MV-4-11 (cell line): Measurements from ENCODE around the gene TCFL5.
"Not testable (repeated sequence)": the region's sequence is repeated elsewhere in the genome, so short reads cannot be mapped to it uniquely, and the experiment has no call there.

Source experiments
- DNase-seq: peaks from one replicate; lab custom pipeline; 2025; lab: John Stamatoyannopoulos, UW

The TCFL5 gene

DNA sequence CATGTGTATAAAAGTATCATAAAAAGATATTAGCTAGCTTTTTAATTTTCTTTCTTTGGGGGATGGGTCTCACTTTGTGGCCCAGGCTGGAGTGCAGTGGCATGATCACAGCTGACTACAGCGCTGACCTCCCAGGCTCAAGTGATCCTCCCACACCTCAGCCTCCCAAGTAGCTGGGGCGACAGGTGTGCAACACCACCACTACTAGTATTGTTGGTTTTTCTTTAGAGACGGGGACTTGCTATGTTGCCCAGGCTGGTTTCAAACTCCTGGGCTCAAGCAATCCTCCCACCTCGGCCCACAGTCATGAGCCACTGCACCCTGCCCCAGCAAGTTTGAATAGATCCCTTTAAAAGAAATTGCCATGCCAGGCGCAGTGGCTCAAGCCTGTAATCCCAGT lies 6.5 kb downstream of the TCFL5 start:
- DNase-seq, result no peak

DNA sequence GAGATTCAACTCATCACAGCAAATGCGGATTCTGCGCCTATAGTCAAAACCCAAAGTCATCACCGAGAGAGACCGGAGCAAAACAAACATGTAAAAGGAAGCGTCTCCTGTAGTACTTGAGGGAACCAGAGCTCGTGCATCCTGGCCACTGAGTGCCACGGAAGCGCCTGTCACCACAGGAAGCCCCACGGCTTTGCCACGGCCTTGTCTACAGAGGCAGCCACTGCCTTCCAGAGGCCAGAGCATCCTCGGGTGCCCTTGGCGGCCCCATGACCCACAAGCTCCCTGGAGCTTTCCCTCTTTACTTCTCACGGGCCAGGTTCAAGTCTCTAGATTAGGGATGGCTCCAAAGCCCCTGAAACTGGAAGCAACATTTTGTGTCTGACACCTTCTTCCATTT lies 7.5 kb downstream of the TCFL5 start:
- DNase-seq, result no peak

DNA sequence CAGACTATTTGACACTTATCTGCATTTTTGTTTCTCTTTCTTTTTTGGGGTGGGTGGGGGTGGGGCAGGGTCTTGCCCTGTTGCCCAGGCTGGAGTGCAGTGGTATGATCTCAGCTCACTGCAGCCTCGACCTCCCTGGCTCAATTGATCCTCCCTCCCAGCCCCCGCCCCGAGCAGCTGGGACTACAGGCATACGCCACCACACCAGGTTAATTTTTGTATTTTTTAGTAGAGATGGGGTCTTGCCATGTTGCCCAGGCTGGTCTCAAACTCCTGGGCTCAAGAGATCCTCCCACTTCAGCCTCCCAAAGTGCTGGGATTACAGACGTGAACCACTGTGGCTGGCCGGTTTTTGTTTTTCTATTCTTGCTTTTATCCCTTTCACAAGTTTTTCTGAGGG lies 8.3 kb downstream of the TCFL5 start:
- DNase-seq, result not testable (repeated sequence)

DNA sequence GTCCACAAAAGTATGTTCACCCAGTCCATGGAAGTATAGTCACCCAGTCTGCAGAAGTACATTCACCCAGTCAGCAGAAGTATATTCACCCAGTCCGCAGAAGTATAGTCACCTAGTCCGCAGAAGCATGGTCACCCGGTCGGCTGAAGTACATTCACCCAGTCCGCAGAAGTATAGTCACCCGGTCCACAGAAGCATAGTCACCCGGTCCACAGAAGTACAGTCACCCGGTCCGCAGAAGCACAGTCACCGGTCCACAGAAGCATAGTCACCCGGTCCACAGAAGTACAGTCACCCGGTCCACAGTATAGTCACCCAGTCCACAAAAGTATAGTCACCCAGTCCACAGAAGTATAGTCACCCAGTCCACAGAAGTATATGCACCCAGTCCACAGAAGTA lies 8.8 kb downstream of the TCFL5 start:
- no peak for DNase-seq

DNA sequence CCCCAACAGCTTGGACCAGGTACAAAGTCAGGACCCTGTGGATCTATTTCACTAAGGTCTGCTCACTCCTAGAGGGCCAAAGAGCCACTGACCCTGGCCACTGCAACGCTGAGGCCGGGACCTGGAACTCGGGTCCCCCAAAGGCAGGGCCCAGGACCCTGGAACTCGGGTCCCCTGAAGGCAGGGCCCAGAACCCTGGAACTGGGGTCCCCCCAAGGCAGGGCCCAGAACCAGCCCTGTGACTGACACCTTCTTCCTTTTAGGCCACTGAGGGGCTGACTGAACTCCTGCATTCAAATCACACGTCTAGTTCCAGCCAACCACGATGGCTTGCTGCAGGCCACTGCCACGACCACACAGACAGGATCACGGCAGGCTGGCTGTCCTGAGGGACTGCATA lies 9.4 kb downstream of the TCFL5 start:
- DNase-seq, result no peak

DNA sequence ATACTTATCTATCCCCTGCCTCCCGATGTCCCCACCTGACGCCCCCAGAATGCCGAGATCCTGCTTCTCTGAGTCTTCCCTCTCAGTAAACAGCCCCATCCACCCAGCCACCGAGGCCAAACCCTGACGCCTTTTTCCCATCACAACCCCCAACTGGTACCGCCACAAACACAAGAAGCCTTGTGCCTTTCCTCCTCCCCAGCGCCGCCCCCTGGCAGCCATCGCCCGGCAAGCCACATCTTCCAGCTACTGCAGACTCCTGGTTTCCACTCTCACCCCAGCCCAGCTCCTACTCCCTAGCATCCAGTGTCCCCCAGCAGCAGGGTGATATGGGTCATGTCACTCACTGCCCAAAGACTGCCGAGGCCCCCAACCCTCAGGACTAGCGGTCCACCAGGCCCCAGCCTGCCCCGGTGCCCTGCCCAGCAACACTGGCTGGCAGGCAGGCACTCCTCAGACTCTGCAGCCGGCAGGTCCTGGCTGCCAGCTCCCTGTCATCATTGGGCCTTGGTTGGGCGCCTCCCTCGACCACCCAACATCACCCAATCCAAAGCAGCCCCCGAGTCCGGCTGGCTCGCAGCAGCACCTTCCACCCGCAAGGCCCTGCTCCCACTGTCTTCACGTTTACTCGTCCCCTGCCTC lies 11.2 kb downstream of the TCFL5 start:
- DNase-seq, result no peak

DNA sequence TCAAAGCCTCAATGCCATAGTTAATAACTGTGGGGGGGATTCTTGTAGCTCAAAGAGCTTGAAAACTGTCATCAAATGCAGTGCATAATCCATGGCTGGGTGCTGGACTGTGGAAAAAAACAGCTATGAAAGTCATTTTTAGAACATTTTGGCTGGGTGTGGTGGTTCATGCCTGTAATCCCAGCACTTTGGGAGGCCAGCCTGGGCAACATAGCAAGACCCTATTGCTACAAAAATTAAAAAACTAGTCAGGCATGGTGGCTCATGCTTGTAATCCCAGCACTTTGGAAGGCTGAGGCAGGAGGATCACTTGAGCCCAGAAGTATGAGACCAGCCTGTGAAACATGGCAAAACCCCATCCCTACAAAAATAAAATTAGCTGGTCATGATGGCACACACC lies 12.2 kb downstream of the TCFL5 start:
- DNase-seq, result no peak

DNA sequence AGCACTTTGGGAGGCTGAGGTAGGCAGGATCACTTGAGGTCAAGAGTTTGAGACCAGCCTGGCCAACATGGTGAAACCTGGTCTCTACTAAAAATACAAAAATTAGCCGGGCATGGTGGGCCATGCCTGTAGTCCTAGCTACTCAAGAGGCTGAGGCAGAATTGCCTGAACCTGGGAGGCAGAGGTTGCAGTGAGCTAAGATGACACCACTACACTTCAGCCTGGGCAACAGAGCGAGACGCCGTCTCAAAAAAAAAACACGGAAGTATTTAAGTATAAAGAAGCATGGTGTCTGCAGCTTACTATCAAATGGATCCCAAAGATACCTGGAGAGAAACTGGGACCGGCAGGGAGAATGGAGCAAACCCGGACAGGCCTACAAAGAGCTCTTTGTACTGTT lies 12.7 kb downstream of the TCFL5 start:
- DNase-seq, result not testable (repeated sequence)

DNA sequence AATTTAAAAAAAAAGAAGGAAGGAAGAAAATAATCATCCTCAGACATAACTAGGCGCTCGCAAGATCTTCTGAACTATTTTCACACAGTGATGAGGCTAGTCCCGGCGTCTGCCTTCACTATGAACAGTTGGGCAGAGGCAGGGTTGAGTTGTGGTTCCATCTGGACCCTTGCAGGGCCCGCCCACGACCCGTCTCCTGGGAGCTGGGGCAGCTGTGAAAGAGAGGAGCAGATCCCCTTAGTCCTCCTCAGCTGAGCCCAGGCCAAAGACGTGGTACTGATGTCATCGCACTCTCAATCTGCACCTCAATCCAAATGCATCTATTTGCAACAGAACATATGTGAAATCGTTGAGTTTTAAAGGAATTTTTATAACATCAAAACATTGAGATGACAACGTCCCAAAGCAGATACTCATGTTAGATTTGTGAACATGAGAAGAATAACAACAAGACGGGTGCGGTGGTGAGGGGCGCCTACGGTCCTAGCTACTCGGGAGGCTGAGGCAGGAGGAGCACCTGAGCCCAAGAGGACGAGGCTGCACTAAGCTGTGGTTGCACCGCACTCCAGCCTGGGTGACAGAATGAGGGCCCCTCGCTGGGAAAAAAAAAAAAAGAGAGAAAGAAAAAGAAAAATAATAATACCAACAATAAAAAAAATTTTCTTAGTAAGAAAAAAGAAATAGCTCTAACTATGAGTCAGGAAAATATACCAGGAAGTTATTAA lies 15.3 kb downstream of the TCFL5 start:
- no peak for DNase-seq

DNA sequence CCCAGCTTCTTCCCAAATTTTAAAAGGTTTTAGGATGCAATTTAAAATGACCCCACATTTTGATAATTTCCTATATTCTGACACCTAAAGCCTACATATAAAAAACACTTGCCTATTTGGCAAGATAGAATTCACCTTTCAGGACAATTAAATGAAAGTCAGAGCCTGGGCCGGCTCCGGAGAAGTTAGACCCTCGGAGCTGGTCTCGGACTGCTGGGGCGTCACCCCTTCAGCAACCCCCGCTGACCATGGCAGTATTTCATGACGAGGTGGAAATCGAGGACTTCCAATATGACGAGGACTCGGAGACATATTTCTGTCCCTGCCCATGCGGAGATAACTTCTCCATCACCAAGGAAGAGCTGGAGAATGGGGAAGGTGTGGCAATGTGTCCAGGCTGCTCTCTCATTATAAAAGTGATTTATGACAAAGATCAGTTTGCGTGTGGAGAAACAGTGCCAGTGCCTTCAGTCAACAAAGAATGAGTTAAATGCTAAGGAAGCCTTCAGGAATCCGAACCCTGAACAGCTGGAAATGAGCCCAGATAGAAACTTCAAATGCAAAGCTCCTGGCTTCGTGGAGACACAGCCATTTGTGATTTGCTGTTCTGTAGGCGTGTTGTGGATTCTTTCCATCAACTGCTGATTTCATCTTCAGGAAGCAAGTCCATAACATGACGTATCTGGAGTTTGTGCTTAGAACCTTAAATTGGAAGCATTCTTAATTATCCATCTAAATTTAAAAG lies 16.0 kb downstream of the TCFL5 start:
- no peak for DNase-seq

DNA sequence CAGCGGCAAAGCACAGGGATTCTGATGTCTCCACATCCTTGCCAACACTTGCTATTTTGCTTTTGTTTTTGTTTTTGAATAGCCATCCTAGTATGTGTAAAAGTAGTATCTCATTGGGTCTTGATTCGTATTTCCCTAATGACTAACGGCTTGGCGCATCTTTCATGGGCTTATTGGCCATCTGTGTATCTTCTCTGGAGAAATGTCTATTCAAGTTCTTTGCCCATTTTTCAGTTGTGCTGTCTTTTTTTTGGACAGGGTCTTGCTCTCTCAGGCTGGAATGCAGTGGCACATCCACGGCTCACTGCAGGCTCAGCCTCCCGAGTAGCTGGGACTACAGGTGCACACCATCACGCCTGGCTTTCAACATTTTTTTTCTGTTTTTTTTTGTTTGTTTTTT lies 17.4 kb downstream of the TCFL5 start:
- DNase-seq, result no peak

DNA sequence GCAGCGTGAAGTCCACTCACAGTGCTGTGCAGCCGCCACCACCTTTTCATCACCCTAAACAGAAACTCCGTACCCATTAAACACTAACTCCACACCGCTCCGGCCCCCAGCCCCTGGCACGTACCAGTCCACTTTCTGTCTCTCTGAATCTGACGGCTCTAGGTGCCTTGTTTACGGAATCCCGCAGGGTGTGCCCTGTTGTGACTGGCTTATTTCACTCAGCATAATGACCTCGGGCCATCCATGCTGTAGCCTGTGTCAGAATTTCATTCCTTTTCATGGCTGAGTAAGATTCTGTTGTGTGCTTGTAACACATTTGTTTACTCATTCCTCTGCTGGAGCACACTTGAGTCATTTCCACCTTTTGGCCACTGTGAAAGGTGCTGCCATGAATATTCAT lies 18.0 kb downstream of the TCFL5 start:
- no peak for DNase-seq

DNA sequence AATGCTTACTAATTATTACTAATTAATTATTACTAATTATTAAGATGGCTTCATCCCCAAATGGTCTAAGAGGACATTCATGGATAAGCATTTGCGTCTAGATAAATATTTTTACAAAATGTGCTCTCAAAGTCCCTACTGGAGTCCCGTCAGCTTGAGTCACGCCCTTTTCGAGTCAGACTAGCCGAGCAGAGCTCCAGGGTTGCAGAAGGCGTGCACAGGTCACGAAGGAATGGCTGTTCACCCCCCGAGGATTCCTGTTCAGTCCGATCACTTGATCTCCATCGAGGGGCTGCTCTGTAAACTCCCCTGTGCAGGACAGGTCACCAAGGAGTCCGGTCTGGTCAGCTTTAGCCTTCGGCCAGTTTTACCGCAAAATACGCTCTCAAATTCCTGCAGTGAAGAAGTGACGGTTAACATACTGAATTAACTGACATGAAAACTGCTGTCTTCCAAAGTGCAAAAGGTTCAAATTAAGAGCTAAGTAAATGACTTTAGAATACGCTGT lies 19.9 kb downstream of the TCFL5 start:
- DNase-seq, result no peak

DNA sequence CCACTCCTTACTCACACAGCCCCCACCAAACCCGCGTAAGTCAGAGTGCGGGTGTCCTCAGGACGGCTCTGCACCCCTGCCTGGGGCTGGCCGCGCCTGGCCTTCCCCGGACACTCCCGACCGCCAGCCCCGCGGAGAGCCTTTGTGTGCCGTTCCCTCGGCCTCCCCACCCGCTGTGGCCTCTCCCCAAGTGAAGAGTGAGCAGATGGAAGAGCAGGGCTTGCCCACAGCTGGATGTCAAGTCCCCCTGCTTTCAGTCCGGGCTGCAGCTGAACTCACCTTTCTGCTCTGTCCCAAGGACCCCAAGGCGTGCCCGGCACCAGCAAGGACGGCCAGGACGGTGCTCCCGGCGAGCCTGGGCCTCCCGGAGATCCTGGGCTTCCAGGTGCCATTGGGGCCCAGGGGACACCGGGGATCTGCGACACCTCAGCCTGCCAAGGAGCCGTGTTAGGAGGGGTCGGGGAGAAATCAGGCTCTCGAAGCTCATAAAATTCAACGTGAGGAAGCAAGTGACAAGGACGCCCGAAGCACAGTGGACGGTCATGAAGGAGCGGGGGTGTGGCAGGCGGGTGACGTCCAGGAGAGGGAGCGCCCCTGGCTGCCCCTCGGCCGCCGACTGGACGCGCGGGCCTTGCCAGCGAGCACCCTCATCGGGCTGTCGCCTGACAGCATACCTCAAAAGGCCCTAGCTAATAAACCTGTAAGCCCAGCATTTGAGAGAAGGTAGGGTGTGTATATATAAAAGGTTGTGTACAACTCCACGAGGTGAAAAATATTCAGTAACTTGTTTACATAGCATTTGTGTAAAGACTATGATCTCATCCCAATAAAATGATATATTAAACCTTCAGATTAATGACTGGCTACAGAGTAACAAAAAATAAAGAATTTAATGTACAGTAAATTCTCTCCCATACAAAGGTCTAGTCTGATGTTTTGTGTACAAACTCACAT lies 21.1 kb downstream of the TCFL5 start:
- no peak for DNase-seq

DNA sequence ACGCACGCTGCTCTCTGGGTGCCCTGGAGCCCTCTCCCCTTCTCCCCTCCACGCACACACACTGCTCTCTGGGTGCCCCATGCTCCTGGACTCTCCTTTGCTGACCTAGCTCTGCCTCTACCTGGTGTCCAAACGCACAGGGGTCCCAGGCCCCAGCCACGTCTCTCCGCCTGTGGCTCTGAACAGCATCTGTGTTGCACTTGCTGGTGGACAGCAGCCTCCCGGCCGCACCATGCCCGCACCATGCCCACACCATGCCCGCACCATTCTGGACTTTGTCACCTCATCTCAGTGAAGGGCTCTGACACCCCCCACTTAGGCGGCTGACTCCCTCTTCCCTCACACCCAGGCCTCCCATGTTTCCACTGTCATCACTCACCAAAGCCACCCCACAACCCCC lies 21.8 kb downstream of the TCFL5 start:
- DNase-seq, result no peak

DNA sequence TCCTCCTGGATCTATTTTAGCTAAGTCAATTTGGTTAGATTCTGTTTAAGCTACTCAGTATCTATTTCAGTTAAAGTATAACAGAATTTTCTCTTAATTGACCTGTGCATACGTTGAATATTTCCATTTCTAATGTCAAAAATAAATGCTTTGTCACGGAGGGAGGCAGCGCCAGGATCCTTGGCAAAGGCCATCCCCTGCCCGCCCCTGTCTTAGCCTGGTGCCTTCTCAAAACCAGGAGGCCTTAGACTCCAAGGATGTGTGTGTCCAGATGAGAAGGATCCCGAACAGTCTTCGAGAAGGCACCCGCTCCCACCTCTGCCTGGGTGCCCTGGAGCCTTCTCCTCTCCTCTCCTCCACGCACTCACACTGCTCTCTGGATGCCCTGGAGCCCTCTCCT lies 22.4 kb downstream of the TCFL5 start:
- no peak for DNase-seq

DNA sequence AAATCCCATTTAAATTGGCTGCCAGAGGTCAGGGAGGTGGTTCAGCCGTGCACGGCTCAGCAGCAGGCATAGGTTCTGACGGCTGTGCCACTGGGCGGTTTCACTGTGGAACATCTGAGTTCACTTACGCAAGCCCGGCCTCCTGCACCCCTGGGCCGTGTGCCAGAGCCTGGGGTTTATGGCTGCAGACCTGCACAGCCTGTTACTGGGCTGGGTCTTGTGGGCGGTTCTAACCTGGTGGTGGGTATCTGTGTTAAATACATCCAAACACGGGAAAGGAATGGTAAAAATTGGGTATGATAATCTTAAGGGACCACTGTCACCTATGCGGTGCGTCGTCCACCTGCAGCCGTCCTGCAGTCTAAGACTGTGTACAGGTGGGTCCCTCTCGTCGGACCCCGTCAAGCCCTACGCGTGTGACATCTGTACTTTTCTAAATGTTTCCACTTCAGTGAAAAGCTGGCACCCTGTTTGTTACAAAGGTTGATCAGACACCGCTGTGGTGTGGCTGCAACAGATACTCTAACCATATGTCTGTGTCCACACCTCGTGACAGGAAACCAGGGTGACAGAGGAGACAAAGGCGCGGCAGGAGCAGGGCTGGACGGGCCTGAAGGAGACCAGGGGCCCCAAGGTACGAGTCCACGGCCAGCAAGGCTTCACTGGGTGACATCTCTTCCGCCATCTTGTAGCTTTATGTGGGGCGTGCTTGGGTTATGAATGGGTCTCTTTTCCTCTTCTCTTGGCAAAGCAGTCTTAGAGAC lies 23.3 kb downstream of the TCFL5 start:
- DNase-seq, result peak; percentile 88

DNA sequence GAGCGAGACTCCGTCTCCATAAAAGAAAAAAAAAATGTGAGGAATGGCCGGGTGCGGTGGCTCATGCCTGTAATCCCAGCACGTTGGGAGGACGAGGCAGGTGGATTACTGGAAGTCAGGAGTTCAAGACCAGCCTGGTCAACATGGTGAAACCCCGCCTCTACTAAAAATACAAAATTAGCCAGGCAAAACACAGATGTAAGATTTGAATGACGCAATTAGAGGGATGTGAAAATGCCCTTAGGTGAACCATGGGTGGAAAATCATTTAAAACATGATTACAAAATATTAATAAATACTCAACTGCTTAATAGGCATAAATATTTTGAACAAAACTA lies 23.9 kb downstream of the TCFL5 start:
- DNase-seq, result peak; percentile 84

DNA sequence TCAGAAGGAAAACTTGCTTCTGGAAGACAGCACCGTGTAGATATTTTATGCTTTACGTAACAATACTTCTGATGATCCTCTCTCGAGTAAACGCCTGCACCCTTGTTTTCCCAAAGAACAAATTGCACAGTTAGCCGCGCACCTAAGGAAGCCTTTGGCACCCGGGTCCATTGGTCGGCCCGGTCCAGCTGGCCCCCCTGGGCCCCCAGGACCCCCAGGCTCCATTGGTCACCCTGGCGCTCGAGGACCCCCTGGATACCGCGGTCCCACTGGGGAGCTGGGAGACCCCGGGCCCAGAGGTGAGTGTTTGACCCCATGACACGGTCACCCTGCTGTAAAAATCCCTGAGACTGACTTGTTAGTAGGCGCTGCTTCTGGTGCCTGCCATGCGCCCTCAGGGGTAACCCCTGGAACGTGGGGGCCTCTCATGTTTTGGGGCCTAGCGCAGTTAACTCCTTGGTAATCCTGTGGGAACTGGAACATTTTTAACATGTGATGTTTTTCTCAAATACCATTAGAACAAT lies 24.6 kb downstream of the TCFL5 start:
- no peak for DNase-seq

DNA sequence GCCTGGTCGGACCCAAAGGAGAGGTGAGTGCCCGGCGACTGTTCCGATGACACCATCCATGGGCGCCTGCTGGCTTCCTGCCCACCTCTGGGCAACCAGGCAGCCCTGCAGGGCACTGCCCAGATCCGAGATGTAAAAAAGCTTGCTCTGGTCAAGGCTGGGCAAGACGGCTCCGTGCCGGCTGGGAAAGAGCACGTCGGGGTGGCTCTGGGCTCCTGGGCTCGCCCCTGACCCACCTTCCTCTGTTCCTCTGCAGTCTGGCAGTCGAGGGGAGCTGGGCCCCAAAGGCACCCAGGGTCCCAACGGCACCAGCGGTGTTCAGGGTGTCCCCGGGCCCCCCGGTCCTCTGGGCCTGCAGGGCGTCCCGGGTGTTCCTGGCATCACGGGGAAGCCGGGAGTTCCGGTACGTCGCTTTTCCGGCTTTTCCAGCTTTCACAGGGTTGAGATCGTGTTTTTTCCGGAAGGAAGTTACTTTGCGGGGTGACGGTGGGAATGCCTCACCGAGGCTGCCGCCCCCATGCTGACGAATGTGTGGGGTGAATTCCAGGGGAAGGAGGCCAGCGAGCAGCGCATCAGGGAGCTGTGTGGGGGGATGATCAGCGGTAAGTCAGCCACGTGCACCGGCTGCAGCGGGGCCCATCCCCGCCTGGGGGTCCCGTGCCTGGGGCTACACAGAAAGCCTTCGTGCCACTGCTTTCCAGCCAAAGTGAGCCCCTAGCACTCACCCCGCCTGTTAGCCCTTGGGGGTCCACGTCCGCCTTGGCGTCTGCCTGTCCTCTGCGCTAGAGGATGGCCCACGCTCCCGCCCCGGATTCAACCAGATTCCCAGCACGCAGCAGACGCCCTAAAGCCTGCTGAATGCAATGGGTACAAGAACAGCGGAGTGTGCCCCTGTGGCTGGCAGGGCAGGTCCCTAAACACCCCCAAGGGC lies 25.4 kb downstream of the TCFL5 start:
- DNase-seq, result no peak
